ENCODE data around the gene SECTM1. TPM values are rescaled to one million over a fixed set of nuclear protein-coding genes. Genes with fewer than 3 reads are reported as not detected.

SECTM1 gene
- total RNA-seq, 1 donor from 2014 or later = 6.3 TPM

GRCh38 chr17:82346342-82347300 lies 13.1 kb upstream of the SECTM1 start:
- no peak for ATAC-seq

- no peak for ATAC-seq
Measured at GRCh38 chr17:82345151-82345976, 11.8 kb upstream of the SECTM1 start.

- ATAC-seq = peak; percentile 38
Measured at GRCh38 chr17:82344175-82344907, 10.8 kb upstream of the SECTM1 start.

- ATAC-seq = no peak
Measured at GRCh38 chr17:82343560-82343959, 10.0 kb upstream of the SECTM1 start.

- ATAC-seq = no peak
Measured at GRCh38 chr17:82342361-82343079, 9.0 kb upstream of the SECTM1 start.

GRCh38 chr17:82339634-82340580 lies 6.3 kb upstream of the SECTM1 start:
- no peak for ATAC-seq

GRCh38 chr17:82338858-82339633 lies 5.5 kb upstream of the SECTM1 start:
- peak; percentile 75 for ATAC-seq

GRCh38 chr17:82334622-82335394 lies 1.2 kb upstream of the SECTM1 start:
- ATAC-seq = no peak

GRCh38 chr17:82334204-82334621 lies 647 bp upstream of the SECTM1 start:
- ATAC-seq = no peak

- ATAC-seq = peak; percentile 41
Measured at GRCh38 chr17:82332669-82333278, 792 bp downstream of the SECTM1 start.

GRCh38 chr17:82331345-82331939 lies 2.1 kb downstream of the SECTM1 start:
- ATAC-seq = no peak

- no peak for ATAC-seq
Measured at GRCh38 chr17:82330322-82331239, 3.0 kb downstream of the SECTM1 start.

GRCh38 chr17:82329683-82330321 lies 3.8 kb downstream of the SECTM1 start:
- ATAC-seq = no peak

GRCh38 chr17:82328994-82329507 lies 4.5 kb downstream of the SECTM1 start:
- no peak for ATAC-seq

- no peak for ATAC-seq
Measured at GRCh38 chr17:82328141-82328993, 5.2 kb downstream of the SECTM1 start.
